ENCODE data around the gene GFOD2.

The GFOD2 gene

GRCh38 chr16:67733734-67734470, 14.8 kb upstream of the GFOD2 start:
- TF ChIP-seq ZFP3 (CRISPR knock-in tag; IDR thresholded peaks at IDR 0.05) (no peak), TCF4 (CRISPR knock-in tag; IDR thresholded peaks at IDR 0.05; ENCODE audit: borderline replicate concordance) (no peak), ZNF565 (CRISPR knock-in tag; conservative IDR thresholded peaks at IDR 0.05; ENCODE audit: low read depth) (no peak)
- ATAC-seq: no peak

DNA sequence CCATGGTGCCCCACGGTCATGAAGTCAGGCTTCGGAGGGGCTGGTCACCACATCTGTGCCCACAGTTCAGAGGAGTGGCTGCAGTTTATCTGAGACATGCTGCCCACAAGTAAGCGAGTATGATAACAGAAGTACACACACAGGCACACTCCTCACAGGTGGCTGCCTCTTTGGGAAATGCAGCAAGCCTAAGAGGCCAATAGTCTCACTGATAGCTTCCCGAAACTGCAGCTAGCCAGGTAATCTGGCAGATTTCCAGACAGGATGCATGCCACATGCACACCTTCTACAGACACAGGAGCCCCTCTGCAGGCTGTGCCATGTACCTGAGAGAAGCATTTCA, 12.6 kb upstream of the GFOD2 start:
- TF ChIP-seq TOX (CRISPR knock-in tag; IDR thresholded peaks at IDR 0.05; ENCODE audit: borderline replicate concordance) (no peak), PATZ1 (CRISPR knock-in tag; IDR thresholded peaks at IDR 0.05; ENCODE audit: borderline replicate concordance) (no peak), TCF4 (CRISPR knock-in tag; IDR thresholded peaks at IDR 0.05; ENCODE audit: borderline replicate concordance) (no peak), SNAI2 (CRISPR knock-in tag; IDR thresholded peaks at IDR 0.05) (no peak)
- ATAC-seq: no peak

- no peak for TF ChIP-seq ESRRG (CRISPR knock-in tag; IDR thresholded peaks at IDR 0.05)
- TF ChIP-seq CSDC2 (CRISPR knock-in tag; IDR thresholded peaks at IDR 0.05): no peak
- no peak for TF ChIP-seq GLIS3 (CRISPR knock-in tag; IDR thresholded peaks at IDR 0.05)
- no peak for TF ChIP-seq ZFP30 (CRISPR knock-in tag; IDR thresholded peaks at IDR 0.05)
- no peak for TF ChIP-seq CSRNP3 (CRISPR knock-in tag; IDR thresholded peaks at IDR 0.05)
- no peak for TF ChIP-seq OSR1 (CRISPR knock-in tag; IDR thresholded peaks at IDR 0.05)
- TF ChIP-seq TOX (CRISPR knock-in tag; IDR thresholded peaks at IDR 0.05; ENCODE audit: borderline replicate concordance): no peak
- ATAC-seq: no peak
These were observed 12.1 kb upstream of the GFOD2 start for GRCh38 chr16:67731071-67731752.

- no peak for TF ChIP-seq CREB5 (CRISPR knock-in tag; IDR thresholded peaks at IDR 0.05; ENCODE audit: low read depth)
- TF ChIP-seq TSHZ2 (CRISPR knock-in tag; IDR thresholded peaks at IDR 0.05): no peak
- no peak for TF ChIP-seq SNAI2 (CRISPR knock-in tag; IDR thresholded peaks at IDR 0.05)
- no peak for TF ChIP-seq CSRNP3 (CRISPR knock-in tag; IDR thresholded peaks at IDR 0.05)
- TF ChIP-seq PATZ1 (CRISPR knock-in tag; IDR thresholded peaks at IDR 0.05; ENCODE audit: borderline replicate concordance): no peak
- TF ChIP-seq ZNF8 (CRISPR knock-in tag; IDR thresholded peaks at IDR 0.05): no peak
- TF ChIP-seq ZFP3 (CRISPR knock-in tag; IDR thresholded peaks at IDR 0.05): no peak
- no peak for TF ChIP-seq TOX (CRISPR knock-in tag; IDR thresholded peaks at IDR 0.05; ENCODE audit: borderline replicate concordance)
- TF ChIP-seq ESRRG (CRISPR knock-in tag; IDR thresholded peaks at IDR 0.05): no peak
- no peak for TF ChIP-seq ISL1 (CRISPR knock-in tag; IDR thresholded peaks at IDR 0.05)
- no peak for TF ChIP-seq PPARA (CRISPR knock-in tag; IDR thresholded peaks at IDR 0.05; ENCODE audit: borderline replicate concordance)
- TF ChIP-seq ZC3H10 (CRISPR knock-in tag; IDR thresholded peaks at IDR 0.05): no peak
- no peak for TF ChIP-seq POU6F1 (CRISPR knock-in tag; IDR thresholded peaks at IDR 0.05; ENCODE audit: borderline replicate concordance, low read depth)
- no peak for TF ChIP-seq CSDC2 (CRISPR knock-in tag; IDR thresholded peaks at IDR 0.05)
- TF ChIP-seq ZNF70 (CRISPR knock-in tag; IDR thresholded peaks at IDR 0.05): no peak
- no peak for ATAC-seq
These were observed 11.2 kb upstream of the GFOD2 start for GRCh38 chr16:67730326-67730725.

Measured in SK-N-SH treated with all-trans-retinoic acid at 6 μM for 48 hours (cell line).